ENCODE results near the gene LRRC1.

LRRC1 gene

DNA sequence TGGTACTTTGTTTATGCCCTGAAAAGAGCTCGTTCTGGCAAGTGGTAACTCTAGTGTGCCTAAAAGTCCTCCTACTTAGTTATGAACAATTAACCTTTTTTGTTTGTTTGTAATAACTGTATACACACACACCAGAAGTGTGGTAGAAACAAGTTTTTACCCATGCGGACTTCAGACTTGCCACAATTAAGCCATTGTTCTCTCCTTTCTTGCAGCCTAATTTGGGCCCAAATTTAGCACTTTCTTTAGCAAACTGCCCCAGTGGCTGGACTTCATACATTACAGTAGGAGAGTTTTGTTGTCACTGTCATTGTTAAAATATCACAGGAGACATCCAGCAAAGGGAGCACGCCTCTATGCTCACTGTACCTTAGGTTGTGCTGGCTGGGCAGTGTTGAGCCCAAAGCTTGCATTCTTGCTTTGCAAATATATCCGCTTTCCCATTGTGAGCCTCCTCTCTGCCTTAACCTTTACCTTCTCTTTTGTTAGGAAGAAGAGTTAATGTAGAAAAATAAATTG, 53.0 kb downstream of the LRRC1 start:
- H3K79me2 ChIP-seq (ENCODE audit: control insufficient read depth, insufficient read depth, low read length, unreplicated experiment) = no peaks in the 10 kb centered on the region
- H2AFZ ChIP-seq (ENCODE audit: low read length, unreplicated experiment) = no peak overlapping the region
- no peak overlapping the region for H3K27ac ChIP-seq (ENCODE audit: low read depth, low read length)
- no peak overlapping the region for H3K4me3 ChIP-seq (ENCODE audit: low read depth, low read length)
- no peaks in the 10 kb centered on the region for H3K36me3 ChIP-seq (ENCODE audit: insufficient read depth, low read length)
- no peaks in the 10 kb centered on the region for H3K4me1 ChIP-seq (ENCODE audit: control insufficient read depth, insufficient read depth, low read length, unreplicated experiment)
- no peaks in the 10 kb centered on the region for H3K27me3 ChIP-seq (ENCODE audit: insufficient read depth, low read length)

DNA sequence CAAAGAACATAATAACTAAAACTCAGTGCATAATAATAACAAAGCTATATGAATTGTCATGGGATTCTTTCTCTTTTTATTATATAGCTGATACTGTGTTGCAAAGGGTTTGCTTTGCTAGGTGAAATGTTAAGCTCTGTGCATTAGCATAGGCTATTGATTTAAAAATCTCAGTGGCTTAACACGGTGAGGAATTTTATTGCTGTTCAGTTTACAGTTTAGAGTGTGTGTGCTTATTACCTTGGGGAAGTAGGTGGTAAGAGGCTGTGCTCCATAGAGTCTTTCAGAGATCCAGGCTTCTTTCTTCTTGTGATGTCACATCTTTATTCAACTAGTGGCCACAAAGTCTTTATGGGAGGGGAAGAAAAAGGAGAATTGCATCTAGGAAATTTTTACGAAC, 55.7 kb downstream of the LRRC1 start:
- H3K27me3 ChIP-seq (ENCODE audit: insufficient read depth, low read length) = no peaks in the 10 kb centered on the region
- no peaks in the 10 kb centered on the region for H3K36me3 ChIP-seq (ENCODE audit: insufficient read depth, low read length)
- H2AFZ ChIP-seq (ENCODE audit: low read length, unreplicated experiment) = no peak overlapping the region
- H3K79me2 ChIP-seq (ENCODE audit: control insufficient read depth, insufficient read depth, low read length, unreplicated experiment) = no peaks in the 10 kb centered on the region
- H3K4me3 ChIP-seq (ENCODE audit: low read depth, low read length) = no peak overlapping the region
- H3K27ac ChIP-seq (ENCODE audit: low read depth, low read length) = no peak overlapping the region
- H3K4me1 ChIP-seq (ENCODE audit: control insufficient read depth, insufficient read depth, low read length, unreplicated experiment) = no peaks in the 10 kb centered on the region

DNA sequence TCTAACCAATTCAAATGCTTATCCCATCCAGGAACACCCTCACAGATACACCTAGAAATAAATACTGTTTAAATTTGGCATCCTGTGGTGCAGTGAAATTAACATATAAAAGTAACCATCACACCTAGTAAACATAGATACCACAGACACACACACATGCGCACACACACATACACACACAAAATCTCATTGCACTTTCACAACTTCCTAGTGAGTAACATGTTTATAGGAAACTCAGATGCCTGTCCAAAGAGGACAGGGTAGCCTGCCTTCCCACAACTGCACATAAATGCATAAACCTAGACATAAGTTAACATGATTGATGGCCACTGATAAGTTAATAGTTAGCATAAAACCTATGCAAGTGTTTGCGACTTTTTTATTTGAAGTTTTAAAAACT, 56.8 kb downstream of the LRRC1 start:
- H3K4me1 ChIP-seq (ENCODE audit: control insufficient read depth, insufficient read depth, low read length, unreplicated experiment) = no peaks in the 10 kb centered on the region
- no peak overlapping the region for H2AFZ ChIP-seq (ENCODE audit: low read length, unreplicated experiment)
- no peak overlapping the region for H3K4me3 ChIP-seq (ENCODE audit: low read depth, low read length)
- H3K79me2 ChIP-seq (ENCODE audit: control insufficient read depth, insufficient read depth, low read length, unreplicated experiment) = no peaks in the 10 kb centered on the region
- H3K27me3 ChIP-seq (ENCODE audit: insufficient read depth, low read length) = no peaks in the 10 kb centered on the region
- H3K27ac ChIP-seq (ENCODE audit: low read depth, low read length) = no peak overlapping the region
- H3K36me3 ChIP-seq (ENCODE audit: insufficient read depth, low read length) = no peaks in the 10 kb centered on the region

DNA sequence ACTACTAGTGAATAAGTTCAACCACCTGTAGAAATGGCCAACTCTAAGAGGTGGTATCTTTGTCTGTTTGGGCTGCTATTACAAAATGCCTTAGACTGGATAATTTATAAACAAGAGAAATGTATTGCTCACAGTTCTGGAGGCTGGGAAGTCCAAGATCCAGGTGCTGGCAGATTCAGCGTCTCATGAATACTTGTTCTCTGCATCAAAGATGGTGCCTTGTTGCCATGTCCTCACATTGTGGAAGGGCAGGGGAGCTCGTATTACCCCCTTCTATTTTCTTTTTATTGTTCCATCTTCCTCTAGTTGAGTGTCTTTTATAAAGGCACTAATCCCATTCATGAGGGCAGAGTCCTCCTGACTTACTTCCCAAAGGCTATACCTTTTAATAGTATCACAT, 58.0 kb downstream of the LRRC1 start:
- no peak overlapping the region for H3K4me3 ChIP-seq (ENCODE audit: low read depth, low read length)
- no peaks in the 10 kb centered on the region for H3K79me2 ChIP-seq (ENCODE audit: control insufficient read depth, insufficient read depth, low read length, unreplicated experiment)
- no peak overlapping the region for H3K27ac ChIP-seq (ENCODE audit: low read depth, low read length)
- H2AFZ ChIP-seq (ENCODE audit: low read length, unreplicated experiment) = no peak overlapping the region
- no peaks in the 10 kb centered on the region for H3K27me3 ChIP-seq (ENCODE audit: insufficient read depth, low read length)
- H3K4me1 ChIP-seq (ENCODE audit: control insufficient read depth, insufficient read depth, low read length, unreplicated experiment) = no peaks in the 10 kb centered on the region
- H3K36me3 ChIP-seq (ENCODE audit: insufficient read depth, low read length) = no peaks in the 10 kb centered on the region

DNA sequence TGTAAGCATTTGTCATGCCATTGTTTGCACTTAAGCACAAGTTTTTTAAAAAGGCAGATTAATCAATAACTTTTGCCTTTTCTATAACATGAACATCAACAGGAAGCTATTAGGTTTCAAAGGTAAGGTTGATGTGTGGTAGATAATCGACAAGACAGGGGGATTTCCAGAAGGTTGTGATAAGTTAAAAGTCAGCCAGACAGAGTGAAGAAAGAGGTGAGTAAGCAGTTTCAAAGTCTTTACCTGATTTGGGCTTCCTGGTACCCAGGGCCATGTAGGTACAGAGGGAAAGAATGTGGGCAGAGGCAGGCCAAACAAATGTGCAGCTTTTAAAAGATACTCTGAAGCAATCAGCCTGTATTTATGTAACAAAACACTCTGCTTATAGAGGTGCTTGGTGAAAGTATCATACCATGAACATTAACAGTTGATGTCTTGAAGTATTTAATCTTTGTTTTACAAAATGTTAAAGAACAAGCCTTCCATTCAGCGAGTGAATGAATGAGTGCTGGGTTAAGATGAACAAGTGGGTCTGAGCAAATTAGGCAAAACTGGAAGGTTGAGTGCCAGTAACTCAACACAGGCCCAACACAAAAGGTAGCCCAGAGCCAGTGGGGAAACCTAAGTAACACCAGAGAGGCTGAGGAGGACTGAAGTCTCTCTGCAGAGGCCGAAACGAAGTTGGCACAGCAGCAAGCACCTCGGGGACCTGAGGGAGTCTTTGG, 60.2 kb downstream of the LRRC1 start:
- no peaks in the 10 kb centered on the region for H3K79me2 ChIP-seq (ENCODE audit: control insufficient read depth, insufficient read depth, low read length, unreplicated experiment)

DNA sequence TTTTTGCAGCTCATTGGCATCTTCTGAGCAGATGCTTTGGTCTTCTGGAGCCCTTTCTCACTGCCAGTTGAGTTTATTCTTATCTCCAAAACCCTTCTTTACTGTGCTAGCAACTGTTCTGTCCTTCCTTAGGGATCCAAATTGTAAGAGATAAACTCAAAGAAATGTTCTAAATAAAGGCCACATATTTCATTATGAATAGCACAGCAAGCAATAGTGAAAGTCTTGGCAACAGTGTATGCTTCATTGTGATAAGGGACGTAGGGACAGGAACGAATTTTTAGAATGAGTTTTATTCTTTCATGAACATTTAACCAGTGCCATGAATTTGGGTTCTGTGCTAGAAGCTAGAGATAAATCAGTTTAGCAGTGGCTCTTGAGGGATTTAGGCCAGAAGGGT, 61.1 kb downstream of the LRRC1 start:
- Histone ChIP-seq H2AFZ (ENCODE audit: low read length, unreplicated experiment) (no peak overlapping the region), H3K4me3 (ENCODE audit: low read depth, low read length) (no peak overlapping the region), H3K79me2 (ENCODE audit: control insufficient read depth, insufficient read depth, low read length, unreplicated experiment) (no peaks in the 10 kb centered on the region), H3K27ac (ENCODE audit: low read depth, low read length) (no peak overlapping the region), H3K36me3 (ENCODE audit: insufficient read depth, low read length) (no peaks in the 10 kb centered on the region), H3K4me1 (ENCODE audit: control insufficient read depth, insufficient read depth, low read length, unreplicated experiment) (no peaks in the 10 kb centered on the region), H3K27me3 (ENCODE audit: insufficient read depth, low read length) (no peaks in the 10 kb centered on the region)

More for the DNA sequence above, 60.2 kb downstream of the LRRC1 start:
- Histone ChIP-seq H3K4me1 (ENCODE audit: control insufficient read depth, insufficient read depth, low read length, unreplicated experiment) (no peaks in the 10 kb centered on the region), H3K27ac (ENCODE audit: low read depth, low read length) (no peak overlapping the region), H3K27me3 (ENCODE audit: insufficient read depth, low read length) (no peaks in the 10 kb centered on the region), H3K36me3 (ENCODE audit: insufficient read depth, low read length) (no peaks in the 10 kb centered on the region), H3K4me3 (ENCODE audit: low read depth, low read length) (no peak overlapping the region), H2AFZ (ENCODE audit: low read length, unreplicated experiment) (no peak overlapping the region)

DNA sequence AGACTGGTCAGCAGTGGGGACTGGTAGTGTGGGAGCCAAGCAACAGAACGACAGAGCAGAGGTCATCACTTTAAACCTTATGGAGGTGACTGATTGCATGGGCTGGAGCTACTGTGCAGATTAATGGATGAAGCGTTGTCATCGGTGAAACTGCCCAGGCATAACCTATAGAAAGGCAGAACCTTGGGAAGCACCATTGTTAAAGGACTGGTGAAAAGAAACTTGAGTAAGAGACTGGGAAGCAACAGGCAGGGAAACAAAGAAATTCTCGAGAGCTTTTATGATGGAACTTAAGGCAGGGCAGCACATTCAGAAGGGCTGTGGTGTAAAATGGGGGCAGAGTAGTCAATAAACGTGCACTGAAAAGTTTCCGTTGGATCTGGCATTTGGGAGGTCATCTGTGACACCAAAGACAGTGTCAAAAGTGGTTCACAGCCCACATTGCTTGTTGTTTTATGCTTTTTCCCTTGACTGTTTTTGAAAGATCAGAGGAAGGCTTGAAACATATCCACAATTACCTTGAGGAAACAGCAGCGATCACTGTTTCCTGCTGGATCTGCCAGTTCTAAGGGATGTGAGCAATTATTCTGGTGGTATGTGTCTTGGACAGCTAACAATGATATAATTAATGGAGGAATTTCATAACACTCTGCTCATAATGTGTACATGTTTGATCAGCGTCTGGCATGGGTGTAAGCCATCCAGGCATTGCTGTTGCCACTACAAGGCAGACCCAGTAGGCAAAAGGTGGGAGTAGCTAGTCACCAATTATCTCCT, 62.7 kb downstream of the LRRC1 start:
- H3K36me3 ChIP-seq (ENCODE audit: insufficient read depth, low read length) = no peaks in the 10 kb centered on the region
- no peak overlapping the region for H3K27ac ChIP-seq (ENCODE audit: low read depth, low read length)
- no peak overlapping the region for H2AFZ ChIP-seq (ENCODE audit: low read length, unreplicated experiment)
- no peaks in the 10 kb centered on the region for H3K4me1 ChIP-seq (ENCODE audit: control insufficient read depth, insufficient read depth, low read length, unreplicated experiment)
- no peaks in the 10 kb centered on the region for H3K27me3 ChIP-seq (ENCODE audit: insufficient read depth, low read length)
- no peaks in the 10 kb centered on the region for H3K79me2 ChIP-seq (ENCODE audit: control insufficient read depth, insufficient read depth, low read length, unreplicated experiment)
- H3K4me3 ChIP-seq (ENCODE audit: low read depth, low read length) = no peak overlapping the region

DNA sequence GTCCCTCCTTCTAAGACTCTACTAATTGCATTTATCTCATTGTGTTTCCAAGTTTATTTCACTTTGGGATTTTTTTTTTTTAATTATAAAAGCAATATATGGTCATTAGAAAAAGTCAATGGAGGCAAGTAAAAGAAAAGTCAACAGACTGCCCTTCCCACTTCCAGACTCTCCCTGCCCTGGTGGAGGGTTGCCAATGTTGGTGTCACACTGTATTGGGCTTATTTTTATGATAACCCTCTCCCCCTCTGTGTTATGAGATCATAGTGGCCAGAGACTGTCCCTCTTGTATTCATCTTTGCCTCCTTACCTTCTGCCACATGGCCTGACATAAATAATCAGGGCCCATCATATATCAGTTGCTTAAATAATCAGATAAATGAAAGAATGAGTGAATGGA, 63.4 kb downstream of the LRRC1 start:
- no peaks in the 10 kb centered on the region for H3K36me3 ChIP-seq (ENCODE audit: insufficient read depth, low read length)
- no peaks in the 10 kb centered on the region for H3K27me3 ChIP-seq (ENCODE audit: insufficient read depth, low read length)
- no peak overlapping the region for H2AFZ ChIP-seq (ENCODE audit: low read length, unreplicated experiment)
- no peaks in the 10 kb centered on the region for H3K79me2 ChIP-seq (ENCODE audit: control insufficient read depth, insufficient read depth, low read length, unreplicated experiment)
- H3K4me3 ChIP-seq (ENCODE audit: low read depth, low read length) = no peak overlapping the region
- no peak overlapping the region for H3K27ac ChIP-seq (ENCODE audit: low read depth, low read length)
- H3K4me1 ChIP-seq (ENCODE audit: control insufficient read depth, insufficient read depth, low read length, unreplicated experiment) = no peaks in the 10 kb centered on the region

DNA sequence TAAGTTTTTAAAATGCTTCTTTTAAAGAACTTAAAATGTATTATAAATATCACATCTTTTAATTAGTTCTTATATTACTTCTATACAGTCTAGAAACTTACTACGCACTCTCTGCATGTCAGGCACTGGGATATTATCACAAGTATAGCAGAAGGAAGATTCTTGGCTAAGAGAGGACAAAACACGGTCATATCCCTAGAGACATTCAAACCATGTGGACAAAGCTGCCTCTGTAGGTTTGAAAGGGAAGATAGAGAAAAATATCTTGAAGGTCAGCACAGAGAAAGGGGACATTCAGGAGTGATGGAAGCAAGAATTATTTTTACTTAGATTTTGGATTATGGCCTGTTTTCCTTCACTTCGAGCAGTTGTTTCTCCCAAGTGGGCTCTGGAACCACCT, 64.1 kb downstream of the LRRC1 start:
- no peaks in the 10 kb centered on the region for H3K79me2 ChIP-seq (ENCODE audit: control insufficient read depth, insufficient read depth, low read length, unreplicated experiment)

DNA sequence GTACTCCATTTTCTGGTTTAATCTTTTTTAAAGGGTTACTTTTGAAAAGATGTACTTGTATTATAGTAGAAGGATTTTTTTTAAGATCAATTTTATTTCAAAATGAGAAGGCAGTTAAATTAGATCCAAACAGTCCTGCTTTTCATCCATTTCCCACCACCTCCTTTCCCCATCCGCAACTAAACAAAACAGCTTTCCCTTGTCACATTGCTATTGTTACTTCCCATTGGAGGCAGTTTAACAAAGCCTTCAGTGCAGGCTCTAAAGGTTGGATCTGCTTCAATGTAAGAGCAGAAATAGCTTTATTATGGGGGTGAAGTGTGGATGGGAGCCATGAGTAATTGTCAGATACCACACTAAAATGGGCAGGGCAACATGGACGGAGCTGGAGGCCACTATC, 65.7 kb downstream of the LRRC1 start:
- Histone ChIP-seq H3K36me3 (ENCODE audit: insufficient read depth, low read length) (no peaks in the 10 kb centered on the region), H3K4me3 (ENCODE audit: low read depth, low read length) (no peak overlapping the region), H2AFZ (ENCODE audit: low read length, unreplicated experiment) (no peak overlapping the region), H3K4me1 (ENCODE audit: control insufficient read depth, insufficient read depth, low read length, unreplicated experiment) (no peaks in the 10 kb centered on the region), H3K27ac (ENCODE audit: low read depth, low read length) (no peak overlapping the region), H3K27me3 (ENCODE audit: insufficient read depth, low read length) (no peaks in the 10 kb centered on the region), H3K79me2 (ENCODE audit: control insufficient read depth, insufficient read depth, low read length, unreplicated experiment) (no peaks in the 10 kb centered on the region)

More for the DNA sequence above, 64.1 kb downstream of the LRRC1 start:
- Histone ChIP-seq H3K27ac (ENCODE audit: low read depth, low read length) (no peak overlapping the region), H3K36me3 (ENCODE audit: insufficient read depth, low read length) (no peaks in the 10 kb centered on the region), H3K4me1 (ENCODE audit: control insufficient read depth, insufficient read depth, low read length, unreplicated experiment) (no peaks in the 10 kb centered on the region), H3K27me3 (ENCODE audit: insufficient read depth, low read length) (no peaks in the 10 kb centered on the region), H3K4me3 (ENCODE audit: low read depth, low read length) (no peak overlapping the region), H2AFZ (ENCODE audit: low read length, unreplicated experiment) (no peak overlapping the region)

DNA sequence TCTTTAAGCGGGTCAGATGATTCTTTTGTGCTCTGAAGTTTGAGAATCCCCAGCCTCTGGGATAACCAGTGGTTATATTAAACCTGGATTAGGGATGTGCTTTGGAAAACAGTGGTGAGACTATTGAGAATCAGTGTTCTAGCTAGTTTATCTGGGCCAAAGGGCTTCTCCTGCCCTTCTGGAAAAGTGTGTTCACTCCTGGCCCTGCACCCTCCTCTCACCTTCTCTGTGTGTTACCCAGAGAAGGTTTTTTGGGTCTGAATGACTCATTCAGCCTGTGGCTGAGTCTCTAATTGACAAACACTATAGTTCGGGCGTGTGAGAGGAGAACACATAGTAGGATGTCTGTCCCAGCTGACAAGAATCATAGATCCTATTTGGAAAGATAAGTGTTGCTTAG, 66.7 kb downstream of the LRRC1 start:
- H3K79me2 ChIP-seq (ENCODE audit: control insufficient read depth, insufficient read depth, low read length, unreplicated experiment) = no peaks in the 10 kb centered on the region
- no peak overlapping the region for H3K27ac ChIP-seq (ENCODE audit: low read depth, low read length)
- no peaks in the 10 kb centered on the region for H3K36me3 ChIP-seq (ENCODE audit: insufficient read depth, low read length)
- H2AFZ ChIP-seq (ENCODE audit: low read length, unreplicated experiment) = no peak overlapping the region
- H3K4me1 ChIP-seq (ENCODE audit: control insufficient read depth, insufficient read depth, low read length, unreplicated experiment) = no peaks in the 10 kb centered on the region
- H3K27me3 ChIP-seq (ENCODE audit: insufficient read depth, low read length) = no peaks in the 10 kb centered on the region
- H3K4me3 ChIP-seq (ENCODE audit: low read depth, low read length) = no peak overlapping the region

Measured in ACC112 (cell line).